HepG2 (cell line): ENCODE measurements around the gene STAM. TPM values are rescaled to one million over a fixed set of nuclear protein-coding genes. Genes with fewer than 3 reads are reported as not detected.

Experiments
- ARNT2 ChIP-seq: sonication (generic); formaldehyde crosslinking; IDR thresholded peaks from 2 replicates; pipeline ENCODE4 v1.8.0; 2022; ENCODE audit warnings: mild to moderate bottlenecking, low read depth, missing genetic modification reagents, moderate library complexity
- ATF4 ChIP-seq, 2 experiments: fragments of 450-650 bp in 1 of 2; sonication (generic) in 1 of 2; formaldehyde crosslinking; IDR thresholded peaks; 2 replicates each; pipeline versions ENCODE4 v1.5.0 to v1.8.0; 2020 to 2022; ENCODE audit warnings: mild to moderate bottlenecking in 1 of 2, missing genetic modification reagents in 1 of 2
- CEBPZ ChIP-seq: IDR thresholded peaks from 2 replicates; pipeline ENCODE4 v1.6.1; 2012; ENCODE audit warnings: low read length, improper control_type of control experiment
- FOXC1 ChIP-seq: sonication (generic); formaldehyde crosslinking; IDR thresholded peaks from 2 replicates; pipeline ENCODE4 v1.8.0; 2022; ENCODE audit warnings: mild to moderate bottlenecking, missing genetic modification reagents, borderline replicate concordance
- NR2F2 ChIP-seq: IDR thresholded peaks from 2 replicates; pipeline ENCODE4 v1.6.1; 2012; ENCODE audit warnings: low read depth, inconsistent platforms, borderline replicate concordance
- SRF ChIP-seq: IDR thresholded peaks from 2 replicates; pipeline ENCODE4 v1.6.1; 2011; ENCODE audit warnings: mild to moderate bottlenecking, low read depth, low read length, moderate library complexity
- TERF1 ChIP-seq: sonication (generic); formaldehyde crosslinking; IDR thresholded peaks from 2 replicates; pipeline ENCODE4 v1.8.0; 2022; ENCODE audit warnings: mild to moderate bottlenecking, missing genetic modification reagents, moderate library complexity
- ZBTB10 ChIP-seq: sonication (generic); formaldehyde crosslinking; IDR thresholded peaks from 2 replicates; pipeline ENCODE4 v1.4.0; 2020; ENCODE audit warnings: missing genetic modification reagents, borderline replicate concordance
- ZHX2 ChIP-seq, 2 experiments: sonication (generic) in 1 of 2; formaldehyde crosslinking in 1 of 2; IDR thresholded peaks; 2 replicates each; pipeline versions ENCODE4 v1.6.1 to v1.9.0; 2014 to 2022; ENCODE audit warnings: antibody characterized with exemption in 1 of 2, borderline replicate concordance in 1 of 2, inconsistent platforms in 1 of 2, low read depth in 1 of 2, missing genetic modification reagents in 1 of 2
- ZNF501 ChIP-seq: sonication (generic); formaldehyde crosslinking; IDR thresholded peaks from 2 replicates; pipeline ENCODE4 v1.5.1; 2020; ENCODE audit warnings: mild to moderate bottlenecking, moderate library complexity, missing genetic modification reagents
- ZNF580 ChIP-seq: IDR thresholded peaks from 2 replicates; pipeline ENCODE4 v1.6.1; 2016; ENCODE audit warnings: low read depth, borderline replicate concordance
- ZNF644 ChIP-seq: IDR thresholded peaks from 2 replicates; pipeline ENCODE4 v1.6.1; 2016; ENCODE audit warnings: low read depth
- polyA plus RNA-seq, 8 experiments: library from polyadenylated mRNA; depleted of rRNA in 3 of 8; stranded (reverse) in 7 of 8; unstranded in 1 of 8; fragments of >200 nt; fragmentation: Illumina TruSeq in 4 of 8; extraction: Trizol in 4 of 8; gene quantifications; 2 replicates each; pipeline versions ENCODE4 v1.2.1 to v1.2.3, GENCODE V29; 2011 to 2016; ENCODE audit warnings: low read depth in 4 of 8, missing spikeins in 1 of 8, mixed read lengths in 1 of 8; ENCODE audit not compliant: insufficient read depth in 1 of 8
- total RNA-seq, 5 experiments: library from RNA; depleted of rRNA; stranded (reverse); fragments of >200 nt; fragmentation: Illumina TruSeq; extraction: Trizol; gene quantifications; 2 replicates each; pipeline ENCODE4 v1.2.3, GENCODE V29; 2016; ENCODE audit warnings: low read depth in 1 of 5

STAM gene
- total and polyA plus RNA-seq, 2 of the 13 experiments (the other 11 are each of a cell fraction or from before 2014, with no cell fraction given) = 19.5 to 25.1 TPM

- TF ChIP-seq ZBTB10 = no peak
- TF ChIP-seq NR2F2 = no peak
- TF ChIP-seq TERF1 (CRISPR knock-in tag) = no peak
- no peak for TF ChIP-seq ZHX2 (IDR thresholded peaks at IDR 0.05; ENCODE audit: low read depth)
- no peak for TF ChIP-seq ZHX2 (CRISPR knock-in tag; IDR thresholded peaks at IDR 0.05; ENCODE audit: borderline replicate concordance)
- TF ChIP-seq ATF4 (CRISPR knock-in tag; IDR thresholded peaks at IDR 0.05) = no peak
- TF ChIP-seq ARNT2 (CRISPR knock-in tag) = no peak
- TF ChIP-seq ZNF501 (CRISPR knock-in tag) = no peak
- no peak for TF ChIP-seq CEBPZ
- TF ChIP-seq ZNF644 (CRISPR knock-in tag) = no peak
- TF ChIP-seq ZNF580 = no peak
- no peak for TF ChIP-seq SRF
- no peak for TF ChIP-seq FOXC1 (CRISPR knock-in tag)
Measured at GRCh38 chr10:17673471-17674061, 29.6 kb downstream of the STAM start (continued).
